ENCODE results near the gene NRBF2. TPM values are rescaled to one million over a fixed set of nuclear protein-coding genes. Genes with fewer than 3 reads are reported as not detected.

NRBF2 gene
- polyA plus RNA-seq, 3 donors, result 13.6 to 38.1 (median 17.9) TPM

DNA sequence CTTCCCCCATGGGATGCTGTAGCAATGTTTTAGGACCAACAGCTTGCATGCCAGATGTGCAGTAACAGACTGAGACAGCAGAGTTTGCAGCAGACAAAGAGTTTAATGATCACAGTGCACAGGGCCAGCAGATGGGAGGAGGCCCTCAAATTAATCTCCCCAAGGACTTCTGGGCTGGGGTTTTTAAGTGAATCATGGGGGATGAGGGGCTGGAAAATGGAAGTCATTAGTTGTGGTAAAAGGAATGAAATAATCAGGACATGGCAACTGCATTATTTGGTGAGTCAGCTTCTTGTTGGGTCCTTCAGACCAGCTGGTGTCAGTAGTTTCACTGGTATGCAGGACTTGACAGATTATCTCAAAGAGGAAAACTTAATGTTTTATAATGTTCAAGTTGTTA lies 12.6 kb upstream of the NRBF2 start:
- H3K27me3 Mint-ChIP-seq (ENCODE audit: low read depth in 3 of 3), result peaks cover 2 to 10% (median 2%) of the 10 kb centered on the region in 3 donors
- peaks cover 1% of the 10 kb centered on the region for H3K4me1 Mint-ChIP-seq
- Histone ChIP-seq H3K4me3 (replicated peaks in 1 of 3; ENCODE audit: low read depth in 2 of 3, low read length in 3 of 3) (no peak overlapping the region), H3K27me3 (ENCODE audit: control insufficient read depth in 2 of 2, insufficient read depth in 2 of 2, low read length in 2 of 2) (no peaks in the 10 kb centered on the region), H3K9me3 (replicated peaks in 1 of 2; ENCODE audit: control insufficient read depth in 1 of 2, insufficient read depth in 1 of 2, low read length in 2 of 2) (no peaks in the 10 kb centered on the region), H3K4me2 (replicated peaks; ENCODE audit: extremely low read depth, low read length, poor library complexity, severe bottlenecking) (no peak overlapping the region), H3K27ac (ENCODE audit: low read depth in 1 of 2, low read length in 2 of 2) (no peak overlapping the region), H3K36me3 (replicated peaks in 1 of 2; ENCODE audit: control insufficient read depth in 1 of 2, insufficient read depth in 2 of 2, low read length in 2 of 2) (no peaks in the 10 kb centered on the region), H3K4me1 (ENCODE audit: control insufficient read depth in 1 of 2, insufficient read depth in 2 of 2, low read length in 2 of 2) (no peaks in the 10 kb centered on the region), H3K9ac (ENCODE audit: insufficient read depth, low read length, poor library complexity, severe bottlenecking) (no peak overlapping the region), H2AFZ (ENCODE audit: insufficient read depth, low read depth, low read length, poor library complexity, severe bottlenecking) (no peak overlapping the region), H4K20me1 (ENCODE audit: insufficient read depth, low read length) (no peaks in the 10 kb centered on the region), H3K79me2 (ENCODE audit: insufficient read depth, low read length) (no peaks in the 10 kb centered on the region)
- H3K27ac Mint-ChIP-seq, result no peak overlapping the region
- DNase-seq, result no peak
- H3K36me3 Mint-ChIP-seq, result no peaks in the 10 kb centered on the region
- no peak overlapping the region for H3K4me3 Mint-ChIP-seq
- intact Hi-C loops (cut with micrococcal nuclease), result no loop called here
- TF ChIP-seq, protein P1, sequence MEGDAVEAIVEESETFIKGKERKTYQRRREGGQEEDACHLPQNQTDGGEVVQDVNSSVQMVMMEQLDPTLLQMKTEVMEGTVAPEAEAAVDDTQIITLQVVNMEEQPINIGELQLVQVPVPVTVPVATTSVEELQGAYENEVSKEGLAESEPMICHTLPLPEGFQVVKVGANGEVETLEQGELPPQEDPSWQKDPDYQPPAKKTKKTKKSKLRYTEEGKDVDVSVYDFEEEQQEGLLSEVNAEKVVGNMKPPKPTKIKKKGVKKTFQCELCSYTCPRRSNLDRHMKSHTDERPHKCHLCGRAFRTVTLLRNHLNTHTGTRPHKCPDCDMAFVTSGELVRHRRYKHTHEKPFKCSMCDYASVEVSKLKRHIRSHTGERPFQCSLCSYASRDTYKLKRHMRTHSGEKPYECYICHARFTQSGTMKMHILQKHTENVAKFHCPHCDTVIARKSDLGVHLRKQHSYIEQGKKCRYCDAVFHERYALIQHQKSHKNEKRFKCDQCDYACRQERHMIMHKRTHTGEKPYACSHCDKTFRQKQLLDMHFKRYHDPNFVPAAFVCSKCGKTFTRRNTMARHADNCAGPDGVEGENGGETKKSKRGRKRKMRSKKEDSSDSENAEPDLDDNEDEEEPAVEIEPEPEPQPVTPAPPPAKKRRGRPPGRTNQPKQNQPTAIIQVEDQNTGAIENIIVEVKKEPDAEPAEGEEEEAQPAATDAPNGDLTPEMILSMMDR (IDR thresholded peaks at IDR 0.05), result no peak
- H3K9me3 Mint-ChIP-seq, result no peaks in the 10 kb centered on the region

DNA sequence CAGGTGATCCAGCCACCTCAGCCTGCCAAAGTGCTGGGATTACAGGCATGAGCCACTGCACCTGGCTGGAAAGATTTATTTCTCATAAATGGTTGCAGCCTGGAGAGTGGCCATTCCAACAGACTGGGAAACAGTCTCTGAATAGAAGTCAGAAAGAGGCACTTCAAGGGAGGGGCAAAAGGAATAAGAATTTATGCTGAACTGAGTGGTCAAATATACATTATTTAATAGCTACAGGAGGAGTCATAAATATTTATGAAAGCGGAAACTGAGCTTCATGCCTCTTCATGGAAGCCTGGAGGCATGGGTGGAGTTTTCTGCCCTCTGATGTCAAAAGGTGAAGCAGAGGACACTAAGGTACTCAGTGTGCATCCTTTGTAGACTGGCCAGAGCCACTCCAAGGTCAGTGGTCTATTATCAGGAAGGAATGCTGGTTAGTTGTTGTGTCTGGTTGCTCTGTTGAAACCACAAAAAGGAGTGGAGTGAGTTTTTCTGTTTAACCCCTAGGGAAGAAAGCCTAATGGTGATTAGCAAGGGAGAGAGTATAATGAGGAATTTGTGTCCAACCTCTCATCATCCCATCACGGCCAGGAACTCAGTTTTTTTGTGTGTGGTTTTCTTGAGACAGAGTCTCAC lies 9.3 kb upstream of the NRBF2 start:
- no peak overlapping the region for H3K4me2 ChIP-seq (replicated peaks; ENCODE audit: extremely low read depth, low read length, poor library complexity, severe bottlenecking)
- H4K20me1 ChIP-seq (ENCODE audit: insufficient read depth, low read length), result no peaks in the 10 kb centered on the region
- Mint-ChIP-seq H3K36me3 (no peaks in the 10 kb centered on the region), H3K9me3 (no peaks in the 10 kb centered on the region), H3K4me3 (no peak overlapping the region), H3K27me3 (ENCODE audit: low read depth in 3 of 3) (peaks cover 0 to 12% (median 4%) of the 10 kb centered on the region in 3 donors), H3K4me1 (no peaks in the 10 kb centered on the region), H3K27ac (no peak overlapping the region)
- H3K9me3 ChIP-seq (replicated peaks in 1 of 2; ENCODE audit: control insufficient read depth in 1 of 2, insufficient read depth in 1 of 2, low read length in 2 of 2), result no peaks in the 10 kb centered on the region
- no peaks in the 10 kb centered on the region for H3K79me2 ChIP-seq (ENCODE audit: insufficient read depth, low read length)
- no peaks in the 10 kb centered on the region for H3K36me3 ChIP-seq (replicated peaks in 1 of 2; ENCODE audit: control insufficient read depth in 1 of 2, insufficient read depth in 2 of 2, low read length in 2 of 2)
- intact Hi-C loops (cut with micrococcal nuclease), result no loop called here
- H3K4me3 ChIP-seq (replicated peaks in 1 of 3; ENCODE audit: low read depth in 2 of 3, low read length in 3 of 3), result no peak overlapping the region
- H3K27ac ChIP-seq (ENCODE audit: low read depth in 1 of 2, low read length in 2 of 2), result no peak overlapping the region
- H2AFZ ChIP-seq (ENCODE audit: insufficient read depth, low read depth, low read length, poor library complexity, severe bottlenecking), result no peak overlapping the region
- no peak for DNase-seq
- H3K4me1 ChIP-seq (ENCODE audit: control insufficient read depth in 1 of 2, insufficient read depth in 2 of 2, low read length in 2 of 2), result no peaks in the 10 kb centered on the region
- 100% methylated on average over 1 of the region's 2 CpGs for WGBS (ENCODE audit: insufficient coverage)
- no peak overlapping the region for H3K9ac ChIP-seq (ENCODE audit: insufficient read depth, low read length, poor library complexity, severe bottlenecking)
- TF ChIP-seq, protein P1 (IDR thresholded peaks at IDR 0.05), result no peak
- H3K27me3 ChIP-seq (ENCODE audit: control insufficient read depth in 2 of 2, insufficient read depth in 2 of 2, low read length in 2 of 2), result no peaks in the 10 kb centered on the region

Data from CD14-positive monocyte (primary cell).